CD4-positive, alpha-beta T cell treated with Interleukin-15 for 1 hour (primary cell): ENCODE data around the gene GABRG3.

Experiments
- DNase-seq: peaks from one replicate; pipeline ENCODE4 v3.0.0-alpha.2; 2020

Gene GABRG3

GRCh38 chr15:27250223-27250622 lies 279.2 kb downstream of the GABRG3 start:
- no peak for DNase-seq

- DNase-seq = no peak
Observed at GRCh38 chr15:27254055-27254454, 283.1 kb downstream of the GABRG3 start.

- DNase-seq = no peak
Observed at GRCh38 chr15:27254801-27255200, 283.8 kb downstream of the GABRG3 start.

GRCh38 chr15:27256446-27256845 lies 285.5 kb downstream of the GABRG3 start:
- DNase-seq = no peak

- DNase-seq = no peak
Observed at GRCh38 chr15:27258287-27258686, 287.3 kb downstream of the GABRG3 start.

GRCh38 chr15:27260523-27260922 lies 289.5 kb downstream of the GABRG3 start:
- DNase-seq = no peak

GRCh38 chr15:27268923-27269322 lies 297.9 kb downstream of the GABRG3 start:
- DNase-seq = no peak

- no peak for DNase-seq
Observed at GRCh38 chr15:27271258-27271657, 300.3 kb downstream of the GABRG3 start.

GRCh38 chr15:27272427-27272826 lies 301.4 kb downstream of the GABRG3 start:
- DNase-seq = no peak

GRCh38 chr15:27273506-27273905 lies 302.5 kb downstream of the GABRG3 start:
- no peak for DNase-seq

GRCh38 chr15:27278761-27279160 lies 307.8 kb downstream of the GABRG3 start:
- DNase-seq = no peak

- DNase-seq = no peak
Observed at GRCh38 chr15:27292641-27293040, 321.7 kb downstream of the GABRG3 start.

GRCh38 chr15:27293607-27294006 lies 322.6 kb downstream of the GABRG3 start:
- no peak for DNase-seq

- DNase-seq = no peak
Observed at GRCh38 chr15:27317736-27318135, 346.8 kb downstream of the GABRG3 start.

GRCh38 chr15:27323801-27324200 lies 352.8 kb downstream of the GABRG3 start:
- no peak for DNase-seq

- no peak for DNase-seq
Observed at GRCh38 chr15:27324886-27325615, 354.1 kb downstream of the GABRG3 start.

- no peak for DNase-seq
Observed at GRCh38 chr15:27327467-27328025, 356.6 kb downstream of the GABRG3 start.

GRCh38 chr15:27328186-27328585 lies 357.2 kb downstream of the GABRG3 start:
- DNase-seq = no peak

GRCh38 chr15:27328608-27329007 lies 357.6 kb downstream of the GABRG3 start:
- no peak for DNase-seq

- no peak for DNase-seq
Observed at GRCh38 chr15:27330326-27330725, 359.3 kb downstream of the GABRG3 start.

GRCh38 chr15:27336676-27337075 lies 365.7 kb downstream of the GABRG3 start:
- DNase-seq = no peak

- no peak for DNase-seq
Observed at GRCh38 chr15:27339138-27339537, 368.2 kb downstream of the GABRG3 start.

GRCh38 chr15:27341780-27342343 lies 370.9 kb downstream of the GABRG3 start:
- no peak for DNase-seq

GRCh38 chr15:27342991-27343390 lies 372.0 kb downstream of the GABRG3 start:
- no peak for DNase-seq

- DNase-seq = no peak
Observed at GRCh38 chr15:27352136-27352535, 381.2 kb downstream of the GABRG3 start.
